ENCODE measurements around the gene B9D1.

The B9D1 gene

GRCh38 chr17:19403021-19403420 lies 40.5 kb upstream of the B9D1 start:
- no peak overlapping the region for H3K9ac ChIP-seq (ENCODE audit: low read length in 2 of 2)
- H3K27me3 ChIP-seq (ENCODE audit: control insufficient read depth in 1 of 2, insufficient read depth in 2 of 2, low read length in 2 of 2): no peaks in the 10 kb centered on the region
- H3K4me1 ChIP-seq (ENCODE audit: control insufficient read depth, insufficient read depth, low read length): peaks cover 14% of the 10 kb centered on the region
- no peaks in the 10 kb centered on the region for H3K9me3 ChIP-seq (ENCODE audit: control insufficient read depth in 2 of 2, low read length in 2 of 2)
- no peaks in the 10 kb centered on the region for H3K36me3 ChIP-seq (ENCODE audit: control insufficient read depth in 2 of 2, insufficient read depth in 2 of 2, low read length in 2 of 2)
- no peak overlapping the region for H3K4me3 ChIP-seq (ENCODE audit: low read length in 2 of 2)
- no peak overlapping the region for H3K27ac ChIP-seq (ENCODE audit: low read length)

GRCh38 chr17:19402171-19402570 lies 39.6 kb upstream of the B9D1 start:
- Histone ChIP-seq H3K36me3 (ENCODE audit: control insufficient read depth in 2 of 2, insufficient read depth in 2 of 2, low read length in 2 of 2) (no peaks in the 10 kb centered on the region), H3K4me3 (ENCODE audit: low read length in 2 of 2) (no peak overlapping the region), H3K27ac (ENCODE audit: low read length) (no peak overlapping the region), H3K27me3 (ENCODE audit: control insufficient read depth in 1 of 2, insufficient read depth in 2 of 2, low read length in 2 of 2) (no peaks in the 10 kb centered on the region), H3K9me3 (ENCODE audit: control insufficient read depth in 2 of 2, low read length in 2 of 2) (no peaks in the 10 kb centered on the region), H3K4me1 (ENCODE audit: control insufficient read depth, insufficient read depth, low read length) (peaks cover 20% of the 10 kb centered on the region), H3K9ac (ENCODE audit: low read length in 2 of 2) (no peak overlapping the region)

GRCh38 chr17:19401321-19402010 lies 38.9 kb upstream of the B9D1 start:
- Histone ChIP-seq H3K9ac (ENCODE audit: low read length in 2 of 2) (no peak overlapping the region), H3K27ac (ENCODE audit: low read length) (no peak overlapping the region), H3K4me3 (ENCODE audit: low read length in 2 of 2) (no peak overlapping the region), H3K9me3 (ENCODE audit: control insufficient read depth in 2 of 2, low read length in 2 of 2) (no peaks in the 10 kb centered on the region), H3K27me3 (ENCODE audit: control insufficient read depth in 1 of 2, insufficient read depth in 2 of 2, low read length in 2 of 2) (no peaks in the 10 kb centered on the region), H3K4me1 (ENCODE audit: control insufficient read depth, insufficient read depth, low read length) (peaks cover 20% of the 10 kb centered on the region), H3K36me3 (ENCODE audit: control insufficient read depth in 2 of 2, insufficient read depth in 2 of 2, low read length in 2 of 2) (no peaks in the 10 kb centered on the region)

DNA sequence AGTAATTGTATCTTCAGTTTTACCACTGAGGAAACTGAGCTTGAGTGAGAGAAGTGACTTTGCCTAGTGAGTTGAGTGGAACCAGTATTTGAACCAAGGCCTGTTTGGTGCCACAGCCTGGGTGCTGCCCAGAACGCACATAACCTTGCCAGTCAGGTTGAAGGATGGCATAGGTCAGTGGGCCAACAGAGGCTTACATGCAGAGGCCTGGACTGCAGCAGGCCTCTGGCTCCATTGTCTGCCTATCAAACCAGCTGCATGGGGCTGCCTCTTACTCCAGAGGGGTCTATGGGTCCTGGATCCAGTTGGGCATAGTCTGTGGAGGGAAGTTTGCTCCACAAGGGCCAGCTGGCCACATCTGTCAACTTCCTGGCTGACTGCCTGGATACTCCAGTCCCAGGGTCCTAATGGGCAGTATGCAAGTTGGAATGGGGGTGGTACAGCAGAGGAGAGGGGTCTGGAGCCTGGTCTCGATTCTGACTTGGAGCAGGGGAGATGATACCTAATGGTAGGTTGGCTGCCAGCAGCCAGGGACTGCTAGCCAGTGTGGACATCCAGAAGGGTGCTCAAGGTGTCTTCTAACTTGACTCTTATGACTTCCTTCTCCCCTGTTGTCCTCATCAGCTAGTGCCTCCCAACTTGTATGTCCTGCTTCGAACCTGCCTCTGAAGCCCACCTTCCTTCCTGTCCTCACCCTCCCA lies 37.4 kb upstream of the B9D1 start:
- Histone ChIP-seq H3K4me1 (ENCODE audit: control insufficient read depth, insufficient read depth, low read length) (peaks cover 20% of the 10 kb centered on the region), H3K9me3 (ENCODE audit: control insufficient read depth in 2 of 2, low read length in 2 of 2) (no peaks in the 10 kb centered on the region), H3K27ac (ENCODE audit: low read length) (no peak overlapping the region), H3K9ac (ENCODE audit: low read length in 2 of 2) (no peak overlapping the region), H3K4me3 (ENCODE audit: low read length in 2 of 2) (no peak overlapping the region), H3K36me3 (ENCODE audit: control insufficient read depth in 2 of 2, insufficient read depth in 2 of 2, low read length in 2 of 2) (no peaks in the 10 kb centered on the region), H3K27me3 (ENCODE audit: control insufficient read depth in 1 of 2, insufficient read depth in 2 of 2, low read length in 2 of 2) (no peaks in the 10 kb centered on the region)

DNA sequence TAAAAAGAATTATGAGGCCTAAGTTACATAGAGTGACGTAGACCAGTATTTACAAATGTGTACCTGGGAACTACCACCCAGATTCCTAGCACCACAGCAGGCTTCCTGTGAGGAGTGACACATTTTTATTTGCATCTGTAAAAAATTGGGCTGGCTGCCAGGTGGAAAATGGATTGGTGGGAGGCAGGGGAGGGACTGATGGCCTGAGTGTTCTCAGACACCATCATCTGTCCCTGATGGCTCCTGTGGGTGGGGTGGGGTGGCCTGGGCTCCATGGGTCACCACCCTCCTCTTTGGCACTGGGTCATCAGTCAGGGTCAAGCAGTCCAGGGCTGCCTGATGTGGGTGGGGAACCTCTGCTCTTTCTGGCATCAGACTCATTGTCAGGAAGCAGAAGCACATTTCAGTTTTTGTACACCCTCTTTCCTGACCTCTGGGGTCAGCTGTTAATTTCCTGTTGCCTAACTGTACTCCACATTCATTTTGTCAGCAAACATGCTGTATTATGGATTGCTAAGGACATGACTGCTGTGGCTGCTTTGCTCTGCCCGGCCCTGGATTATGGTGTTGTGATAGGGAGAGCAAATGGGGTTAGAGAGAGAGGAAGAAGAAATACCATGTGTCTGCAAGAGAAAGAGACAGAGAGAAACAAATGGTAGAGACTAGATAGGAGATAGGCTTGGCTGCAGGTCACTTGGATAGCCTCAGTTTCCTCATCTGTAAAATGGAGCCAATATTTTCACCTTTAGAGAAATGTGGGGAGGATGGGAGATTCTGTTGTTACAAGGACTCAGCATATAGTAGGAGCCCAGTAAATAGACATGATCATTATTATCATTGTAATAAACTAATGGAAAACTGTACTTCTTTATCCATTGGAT lies 36.0 kb upstream of the B9D1 start:
- Histone ChIP-seq H3K4me3 (ENCODE audit: low read length in 2 of 2) (no peak overlapping the region), H3K36me3 (ENCODE audit: control insufficient read depth in 2 of 2, insufficient read depth in 2 of 2, low read length in 2 of 2) (no peaks in the 10 kb centered on the region), H3K9me3 (ENCODE audit: control insufficient read depth in 2 of 2, low read length in 2 of 2) (no peaks in the 10 kb centered on the region), H3K4me1 (ENCODE audit: control insufficient read depth, insufficient read depth, low read length) (peaks cover 20% of the 10 kb centered on the region), H3K27me3 (ENCODE audit: control insufficient read depth in 1 of 2, insufficient read depth in 2 of 2, low read length in 2 of 2) (no peaks in the 10 kb centered on the region), H3K9ac (ENCODE audit: low read length in 2 of 2) (no peak overlapping the region), H3K27ac (ENCODE audit: low read length) (peak overlapping the region; percentile 41)

DNA sequence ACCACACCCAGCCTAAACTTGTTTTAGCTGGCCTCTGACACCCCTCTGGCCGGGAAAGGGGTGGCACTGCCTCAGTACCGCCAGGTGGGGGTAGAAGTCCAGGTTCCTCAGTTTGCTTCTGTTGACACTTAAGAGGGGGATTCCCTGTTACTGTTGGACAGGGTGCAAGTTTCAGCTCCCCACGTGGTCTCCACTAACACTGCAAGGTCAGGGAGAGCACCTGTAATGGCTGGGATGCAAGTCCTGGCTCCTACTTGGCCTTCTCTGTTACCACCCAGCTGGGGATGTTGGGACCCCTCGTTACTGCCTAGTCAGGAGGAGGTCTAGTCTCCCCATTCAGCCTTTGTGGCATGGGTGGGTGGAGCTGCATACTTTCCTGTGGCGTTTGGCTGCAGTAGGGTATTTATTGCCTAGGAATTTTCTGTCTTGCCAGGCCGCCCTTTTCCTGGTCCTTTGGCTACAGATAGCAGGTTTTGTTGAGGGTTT lies 35.1 kb upstream of the B9D1 start:
- no peak overlapping the region for H3K9ac ChIP-seq (ENCODE audit: low read length in 2 of 2)
- H3K4me3 ChIP-seq (ENCODE audit: low read length in 2 of 2): no peak overlapping the region
- H3K4me1 ChIP-seq (ENCODE audit: control insufficient read depth, insufficient read depth, low read length): peaks cover 23% of the 10 kb centered on the region
- no peaks in the 10 kb centered on the region for H3K27me3 ChIP-seq (ENCODE audit: control insufficient read depth in 1 of 2, insufficient read depth in 2 of 2, low read length in 2 of 2)
- no peaks in the 10 kb centered on the region for H3K36me3 ChIP-seq (ENCODE audit: control insufficient read depth in 2 of 2, insufficient read depth in 2 of 2, low read length in 2 of 2)
- no peaks in the 10 kb centered on the region for H3K9me3 ChIP-seq (ENCODE audit: control insufficient read depth in 2 of 2, low read length in 2 of 2)
- H3K27ac ChIP-seq (ENCODE audit: low read length): peak overlapping the region; percentile 41

DNA sequence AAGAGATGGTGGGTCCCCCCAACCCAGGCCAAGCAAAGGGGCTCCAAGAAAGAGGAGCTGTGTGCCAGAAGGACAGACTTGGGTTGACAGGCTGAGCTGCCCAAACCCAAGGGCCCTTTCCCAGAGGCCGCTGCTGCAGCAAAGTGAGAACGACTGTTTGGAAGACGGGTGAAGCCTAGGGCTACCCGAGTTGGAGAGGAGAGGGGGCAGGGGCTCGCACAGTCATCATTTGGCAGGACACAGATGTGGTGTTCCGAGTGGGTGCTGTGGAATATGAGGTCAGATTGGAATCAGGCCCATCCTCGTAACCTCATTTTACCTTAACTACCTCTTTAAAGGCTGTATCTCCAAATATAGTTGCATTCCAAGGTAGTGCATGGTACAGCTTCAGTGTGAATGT lies 29.8 kb upstream of the B9D1 start:
- no peak overlapping the region for H3K4me3 ChIP-seq (ENCODE audit: low read length in 2 of 2)
- peak overlapping the region in 1 of 2 donors; percentile 57 for H3K9ac ChIP-seq (ENCODE audit: low read length in 2 of 2)
- no peaks in the 10 kb centered on the region for H3K27me3 ChIP-seq (ENCODE audit: control insufficient read depth in 1 of 2, insufficient read depth in 2 of 2, low read length in 2 of 2)
- H3K9me3 ChIP-seq (ENCODE audit: control insufficient read depth in 2 of 2, low read length in 2 of 2): no peaks in the 10 kb centered on the region
- peaks cover 40% of the 10 kb centered on the region for H3K4me1 ChIP-seq (ENCODE audit: control insufficient read depth, insufficient read depth, low read length)
- H3K27ac ChIP-seq (ENCODE audit: low read length): peak overlapping the region; percentile 64
- no peaks in the 10 kb centered on the region for H3K36me3 ChIP-seq (ENCODE audit: control insufficient read depth in 2 of 2, insufficient read depth in 2 of 2, low read length in 2 of 2)

- H3K27me3 ChIP-seq (ENCODE audit: control insufficient read depth in 1 of 2, insufficient read depth in 2 of 2, low read length in 2 of 2): no peaks in the 10 kb centered on the region
- H3K36me3 ChIP-seq (ENCODE audit: control insufficient read depth in 2 of 2, insufficient read depth in 2 of 2, low read length in 2 of 2): no peaks in the 10 kb centered on the region
- no peak overlapping the region for H3K27ac ChIP-seq (ENCODE audit: low read length)
- peaks cover 47% of the 10 kb centered on the region for H3K4me1 ChIP-seq (ENCODE audit: control insufficient read depth, insufficient read depth, low read length)
- no peak overlapping the region for H3K9ac ChIP-seq (ENCODE audit: low read length in 2 of 2)
- H3K4me3 ChIP-seq (ENCODE audit: low read length in 2 of 2): no peak overlapping the region
- H3K9me3 ChIP-seq (ENCODE audit: control insufficient read depth in 2 of 2, low read length in 2 of 2): no peaks in the 10 kb centered on the region
Observed at GRCh38 chr17:19391432-19391831, 28.9 kb upstream of the B9D1 start.

GRCh38 chr17:19390951-19391350 lies 28.4 kb upstream of the B9D1 start:
- Histone ChIP-seq H3K27me3 (ENCODE audit: control insufficient read depth in 1 of 2, insufficient read depth in 2 of 2, low read length in 2 of 2) (no peaks in the 10 kb centered on the region), H3K27ac (ENCODE audit: low read length) (peak overlapping the region; percentile 53), H3K36me3 (ENCODE audit: control insufficient read depth in 2 of 2, insufficient read depth in 2 of 2, low read length in 2 of 2) (no peaks in the 10 kb centered on the region), H3K9ac (ENCODE audit: low read length in 2 of 2) (no peak overlapping the region), H3K4me1 (ENCODE audit: control insufficient read depth, insufficient read depth, low read length) (peaks cover 52% of the 10 kb centered on the region), H3K4me3 (ENCODE audit: low read length in 2 of 2) (no peak overlapping the region), H3K9me3 (ENCODE audit: control insufficient read depth in 2 of 2, low read length in 2 of 2) (no peaks in the 10 kb centered on the region)

- no peaks in the 10 kb centered on the region for H3K9me3 ChIP-seq (ENCODE audit: control insufficient read depth in 2 of 2, low read length in 2 of 2)
- peaks cover 3% of the 10 kb centered on the region in 2 donors for H3K36me3 ChIP-seq (ENCODE audit: control insufficient read depth in 2 of 2, insufficient read depth in 2 of 2, low read length in 2 of 2)
- peak overlapping the region in 1 of 2 donors; percentile 22 for H3K4me3 ChIP-seq (ENCODE audit: low read length in 2 of 2)
- H3K27me3 ChIP-seq (ENCODE audit: control insufficient read depth in 1 of 2, insufficient read depth in 2 of 2, low read length in 2 of 2): no peaks in the 10 kb centered on the region
- peaks cover 70% of the 10 kb centered on the region for H3K4me1 ChIP-seq (ENCODE audit: control insufficient read depth, insufficient read depth, low read length)
- H3K9ac ChIP-seq (ENCODE audit: low read length in 2 of 2): no peak overlapping the region
- H3K27ac ChIP-seq (ENCODE audit: low read length): peak overlapping the region; percentile 94
Observed at GRCh38 chr17:19388791-19389785, 26.6 kb upstream of the B9D1 start.
